B cell (primary cell): ENCODE data around the gene AIRE. TPM values are rescaled to one million over a fixed set of nuclear protein-coding genes. Genes with fewer than 3 reads are reported as not detected.

ENCODE experiments used
- ATAC-seq: fragments of 200-7000 bp; cut with Tn5 transposase; one replicate; pipeline ENCODE4 v1.10.0; 2021; ENCODE audit warnings: low read depth, mild to moderate bottlenecking, moderate number of reproducible peaks, moderate library complexity
- CTCF ChIA-PET: fragments of 350-600 bp; sonication (Branson Sonifier 250); formaldehyde crosslinking; loops from one replicate; lab custom pipeline; 2021; ENCODE audit warnings: antibody characterized with exemption, inconsistent platforms; lab: Charles Lee
- POLR2A ChIA-PET: fragments of 350-600 bp; sonication (Branson Sonifier 250); formaldehyde crosslinking; loops from one replicate; lab custom pipeline; 2021; ENCODE audit warnings: antibody characterized with exemption; lab: Charles Lee
- DNase-seq: peaks from one replicate; pipeline ENCODE4 v3.0.0; 2013
- H2AFZ ChIP-seq: 2 replicates; pipeline ENCODE4 v1.6.1; 2012; ENCODE audit warnings: mild to moderate bottlenecking, low read depth, low read length; ENCODE audit not compliant: insufficient read depth, poor library complexity, severe bottlenecking
- H3K27ac ChIP-seq, 2 donors: 1 replicate in 1 of 2; 2 replicates in 1 of 2; pipeline ENCODE4 v1.5.1; 2012 to 2013; ENCODE audit warnings: low read length in 2 of 2, mild to moderate bottlenecking in 2 of 2, moderate library complexity in 1 of 2
- H3K27me3 ChIP-seq, 4 experiments: fragments of 200-600 bp in 1 of 4; sonication (generic) in 1 of 4; replicated peaks in 1 of 4; 1 replicate in 2 of 4; 2 replicates in 2 of 4; pipeline versions ENCODE4 v1.6.1 to v1.7.0; 2013 to 2016; ENCODE audit warnings: low read length in 3 of 4, mild to moderate bottlenecking in 2 of 4, mixed read lengths in 1 of 4, moderate library complexity in 1 of 4; ENCODE audit not compliant: insufficient read depth in 4 of 4, control insufficient read depth in 3 of 4; ENCODE audit errors: control extremely low read depth in 1 of 4
- H3K36me3 ChIP-seq, 2 experiments: replicated peaks in 1 of 2; 1 replicate in 1 of 2; 2 replicates in 1 of 2; pipeline versions ENCODE4 v1.6.1 to v1.7.1; 2013; ENCODE audit warnings: low read length in 1 of 2; ENCODE audit not compliant: insufficient read depth in 2 of 2, control insufficient read depth in 1 of 2; ENCODE audit errors: control extremely low read depth in 1 of 2, extremely low read depth in 1 of 2
- H3K4me1 ChIP-seq, 2 donors: fragments of 200-600 bp in 1 of 2; sonication (generic) in 1 of 2; 1 replicate in 1 of 2; 2 replicates in 1 of 2; pipeline versions ENCODE4 v1.5.1 to v1.6.1; 2013 to 2017; ENCODE audit warnings: low read length in 2 of 2; ENCODE audit not compliant: control insufficient read depth in 2 of 2, insufficient read depth in 2 of 2
- H3K4me2 ChIP-seq: replicated peaks from 2 replicates; pipeline ENCODE3; 2012; ENCODE audit warnings: mild to moderate bottlenecking, low read depth, low read length; ENCODE audit not compliant: poor library complexity, severe bottlenecking
- H3K4me3 ChIP-seq, 5 experiments: fragments of 200-600 bp in 1 of 5; sonication (generic) in 1 of 5; 1 replicate in 3 of 5; 2 replicates in 2 of 5; pipeline versions ENCODE4 v1.5.1 to v1.7.0; 2011 to 2016; ENCODE audit warnings: low read length in 4 of 5, mild to moderate bottlenecking in 4 of 5, low read depth in 2 of 5, control low read depth in 1 of 5, moderate library complexity in 1 of 5; ENCODE audit not compliant: insufficient read depth in 1 of 5; ENCODE audit errors: control extremely low read depth in 1 of 5, extremely low read depth in 1 of 5
- H3K79me2 ChIP-seq: fragments of 200-600 bp; sonication (generic); one replicate; pipeline ENCODE4 v1.6.0; 2016; ENCODE audit warnings: low read length; ENCODE audit not compliant: control insufficient read depth, insufficient read depth
- H3K9ac ChIP-seq: fragments of 200-600 bp; sonication (generic); 2 replicates; pipeline ENCODE4 v1.6.1; 2017; ENCODE audit warnings: mild to moderate bottlenecking, low read length, moderate library complexity
- H3K9me3 ChIP-seq, 3 donors: one replicate each; pipeline versions ENCODE4 v1.6.1 to v1.7.1; 2013; ENCODE audit warnings: low read length in 2 of 3; ENCODE audit not compliant: control insufficient read depth in 2 of 3, insufficient read depth in 1 of 3; ENCODE audit errors: control extremely low read depth in 1 of 3
- H4K20me1 ChIP-seq: 2 replicates; pipeline ENCODE4 v1.6.0; 2012; ENCODE audit warnings: mild to moderate bottlenecking, low read length; ENCODE audit not compliant: insufficient read depth, control insufficient read depth, poor library complexity, severe bottlenecking
- H3K27ac Mint-ChIP-seq: one replicate; pipeline ENCODE4 v1.8.0; 2021; ENCODE audit warnings: mixed read lengths
- H3K27me3 Mint-ChIP-seq: one replicate; pipeline ENCODE4 v1.8.0; 2021; ENCODE audit warnings: mixed read lengths
- H3K4me1 Mint-ChIP-seq: one replicate; pipeline ENCODE4 v1.8.0; 2021; ENCODE audit warnings: mixed read lengths
- H3K4me3 Mint-ChIP-seq: one replicate; pipeline ENCODE4 v1.8.0; 2021; ENCODE audit warnings: mixed read lengths
- H3K9me3 Mint-ChIP-seq: one replicate; pipeline ENCODE4 v1.8.0; 2022; ENCODE audit warnings: mixed read lengths; ENCODE audit not compliant: insufficient read depth
- CTCF ChIP-seq: fragments of 200-600 bp; IDR thresholded peaks from one replicate; pipeline ENCODE4 v1.8.0; 2022; ENCODE audit warnings: antibody characterized with exemption, mild to moderate bottlenecking
- EZH2 ChIP-seq: IDR thresholded peaks from 2 replicates; pipeline ENCODE4 v1.6.1; 2012; ENCODE audit warnings: borderline replicate concordance, low read depth, mild to moderate bottlenecking, moderate library complexity, low read length; ENCODE audit not compliant: insufficient read depth, poor library complexity, severe bottlenecking
- WGBS: methylation state at CpG from one replicate; pipeline ENCODE4 v1.1.5; 2013; ENCODE audit warnings: missing lambda C conversion rate; ENCODE audit not compliant: insufficient coverage; 5-methylcytosine and 5-hydroxymethylcytosine counted together
- intact Hi-C: fragments of 100-400 bp; cut with micrococcal nuclease; formaldehyde crosslinking; loops from one replicate; pipeline ENCODE4 v1.10.0; 2022
- polyA plus RNA-seq: library from polyadenylated mRNA; depleted of rRNA; stranded (reverse); fragments of >200 nt; gene quantifications from 2 replicates; pipeline ENCODE4 v1.2.3, GENCODE V29; 2012
- total RNA-seq, 2 donors: library from RNA; stranded (reverse); fragments of 120-200 nt in 1 of 2; gene quantifications; 1 replicate in 1 of 2; 2 replicates in 1 of 2; pipeline versions ENCODE4 v1.2.3 to v1.2.4, GENCODE V29; 2013 to 2022

Gene AIRE
- total and polyA plus RNA-seq, 2 donors (not counting 1 experiment from before 2014, with no cell fraction given) = 0.37 TPM; not detected in 1

- ATAC-seq (no peak), DNase-seq (no peak)
- peaks cover 3 to 4% of the 10 kb centered on the region in 2 donors for H3K4me1 ChIP-seq
- 83% methylated on average over 27 of the region's 31 CpGs for whole genome bisulfite sequencing
- H3K27me3 ChIP-seq = no peaks in the 10 kb centered on the region
- no peak overlapping the region for H3K4me2 ChIP-seq
- intact Hi-C loops = no loop called here
- Mint-ChIP-seq H3K27ac (no peak overlapping the region), H3K4me3 (no peak overlapping the region), H3K4me1 (peaks cover 20% of the 10 kb centered on the region), H3K27me3 (no peaks in the 10 kb centered on the region), H3K9me3 (no peaks in the 10 kb centered on the region)
- no peak overlapping the region for H2AFZ ChIP-seq
- ChIA-PET POLR2A (no interaction called here), CTCF (interaction anchor here (1.2 kb wide), 1 partner anchor 10 kb away, joined by 5 read pairs; no protein-coding TSS in a partner anchor)
- H3K9me3 ChIP-seq = no peaks in the 10 kb centered on the region
- H4K20me1 ChIP-seq = no peaks in the 10 kb centered on the region
- no peaks in the 10 kb centered on the region for H3K79me2 ChIP-seq
- no peaks in the 10 kb centered on the region for H3K36me3 ChIP-seq
- H3K4me3 ChIP-seq = no peak overlapping the region
- no peak overlapping the region for H3K9ac ChIP-seq
- TF ChIP-seq CTCF (no peak), EZH2 (no peak)
- H3K27ac ChIP-seq = no peak overlapping the region
Observed at GRCh38 chr21:44286716-44287632, 1.3 kb downstream of the AIRE start.
